KMS-11 (cell line): ENCODE results near the gene SPATA31E1.
"Not testable (repeated sequence)": the region's sequence is repeated elsewhere in the genome, so short reads cannot be mapped to it uniquely, and the experiment has no call there.

ENCODE experiments used
- H2AFZ ChIP-seq: fragments of 200-600 bp; sonication (generic); 2 replicates; pipeline ENCODE4 v1.6.1; 2016; ENCODE audit warnings: antibody characterized with exemption, mixed run types, low read depth
- H3K27ac ChIP-seq: fragments of 200-600 bp; sonication (generic); 2 replicates; pipeline ENCODE4 v1.6.1; 2016; ENCODE audit warnings: mild to moderate bottlenecking, mixed run types
- H3K27me3 ChIP-seq: fragments of 200-600 bp; sonication (generic); 2 replicates; pipeline ENCODE4 v1.6.1; 2017; ENCODE audit warnings: mild to moderate bottlenecking, low read depth, mixed run types, moderate library complexity; ENCODE audit not compliant: insufficient read depth
- H3K36me3 ChIP-seq: fragments of 200-600 bp; sonication (generic); 2 replicates; pipeline ENCODE4 v1.6.1; 2017; ENCODE audit warnings: mild to moderate bottlenecking, mixed run types; ENCODE audit not compliant: insufficient read depth
- H3K4me1 ChIP-seq: fragments of 200-600 bp; sonication (generic); 2 replicates; pipeline ENCODE4 v1.6.1; 2016; ENCODE audit warnings: mild to moderate bottlenecking, low read depth, mixed run types; ENCODE audit not compliant: poor library complexity, severe bottlenecking
- H3K4me2 ChIP-seq: fragments of 200-600 bp; sonication (generic); 2 replicates; pipeline ENCODE4 v1.7.0; 2016; ENCODE audit warnings: mild to moderate bottlenecking, mixed run types
- H3K4me3 ChIP-seq: fragments of 200-600 bp; sonication (generic); IDR thresholded peaks from 2 replicates; pipeline ENCODE4 v1.6.1; 2017; ENCODE audit warnings: low read depth, low read length, mixed read lengths; ENCODE audit not compliant: insufficient read depth
- H3K79me2 ChIP-seq: fragments of 200-600 bp; sonication (generic); 2 replicates; pipeline ENCODE4 v1.6.1; 2016; ENCODE audit warnings: low read depth, mixed run types; ENCODE audit not compliant: insufficient read depth
- H3K9ac ChIP-seq: fragments of 200-600 bp; sonication (generic); 2 replicates; pipeline ENCODE4 v1.6.1; 2016; ENCODE audit warnings: mild to moderate bottlenecking, mixed run types
- H4K20me1 ChIP-seq: fragments of 200-600 bp; sonication (generic); 2 replicates; pipeline ENCODE4 v1.6.1; 2016; ENCODE audit warnings: mild to moderate bottlenecking, mixed run types; ENCODE audit not compliant: insufficient read depth
- CTCF ChIP-seq: fragments of 200-600 bp; sonication (generic); conservative IDR thresholded peaks from 2 replicates; pipeline ENCODE4 v1.6.1; 2017; ENCODE audit warnings: low read depth, mild to moderate bottlenecking, antibody characterized with exemption, low read length, moderate library complexity, mixed read lengths

Gene SPATA31E1

GRCh38 chr9:87850391-87850790 is 32.3 kb upstream of the SPATA31E1 start:
- H3K9ac ChIP-seq = no peak overlapping the region
- no peak overlapping the region for H3K4me3 ChIP-seq
- H3K4me1 ChIP-seq = peaks cover 6% of the 10 kb centered on the region
- no peak for TF ChIP-seq CTCF
- H2AFZ ChIP-seq = no peak overlapping the region
- H3K27me3 ChIP-seq = no peaks in the 10 kb centered on the region
- no peaks in the 10 kb centered on the region for H3K79me2 ChIP-seq
- H3K36me3 ChIP-seq = no peaks in the 10 kb centered on the region
- no peak overlapping the region for H3K4me2 ChIP-seq
- H4K20me1 ChIP-seq = no peaks in the 10 kb centered on the region
- no peak overlapping the region for H3K27ac ChIP-seq

- not testable (repeated sequence) for H3K79me2 ChIP-seq, H2AFZ ChIP-seq, H3K4me2 ChIP-seq, H3K4me3 ChIP-seq, H4K20me1 ChIP-seq, H3K27ac ChIP-seq, H3K9ac ChIP-seq, H3K27me3 ChIP-seq, H3K4me1 ChIP-seq, H3K36me3 ChIP-seq
Measured at GRCh38 chr9:87851186-87851585, 31.5 kb upstream of the SPATA31E1 start.

- no peak for TF ChIP-seq CTCF
- Histone ChIP-seq H3K4me2 (no peak overlapping the region), H3K79me2 (no peaks in the 10 kb centered on the region), H2AFZ (no peak overlapping the region), H3K4me3 (no peak overlapping the region), H4K20me1 (no peaks in the 10 kb centered on the region), H3K27ac (no peak overlapping the region), H3K9ac (no peak overlapping the region), H3K27me3 (no peaks in the 10 kb centered on the region), H3K36me3 (no peaks in the 10 kb centered on the region), H3K4me1 (no peaks in the 10 kb centered on the region)
Measured at GRCh38 chr9:87853302-87853701, 29.4 kb upstream of the SPATA31E1 start.

GRCh38 chr9:87853876-87854579 is 28.6 kb upstream of the SPATA31E1 start:
- Histone ChIP-seq H3K4me1 (no peaks in the 10 kb centered on the region), H3K27me3 (no peaks in the 10 kb centered on the region), H3K4me3 (no peak overlapping the region), H4K20me1 (no peaks in the 10 kb centered on the region), H3K27ac (no peak overlapping the region), H3K9ac (no peak overlapping the region), H3K4me2 (no peak overlapping the region), H3K36me3 (no peaks in the 10 kb centered on the region), H3K79me2 (no peaks in the 10 kb centered on the region), H2AFZ (no peak overlapping the region)
- no peak for TF ChIP-seq CTCF

- no peak overlapping the region for H3K4me2 ChIP-seq
- no peak overlapping the region for H3K4me3 ChIP-seq
- H3K27ac ChIP-seq = no peak overlapping the region
- H2AFZ ChIP-seq = no peak overlapping the region
- H4K20me1 ChIP-seq = no peaks in the 10 kb centered on the region
- no peaks in the 10 kb centered on the region for H3K4me1 ChIP-seq
- H3K9ac ChIP-seq = no peak overlapping the region
- H3K79me2 ChIP-seq = no peaks in the 10 kb centered on the region
- H3K27me3 ChIP-seq = no peaks in the 10 kb centered on the region
- TF ChIP-seq CTCF = no peak
- no peaks in the 10 kb centered on the region for H3K36me3 ChIP-seq
Measured at GRCh38 chr9:87854580-87854955, 28.1 kb upstream of the SPATA31E1 start.
